HG03175 (cell line): ENCODE measurements around the gene GFRAL.

ENCODE experiments used
- ATAC-seq: cut with Tn5 transposase; IDR thresholded peaks from one replicate; pipeline ENCODE4 v1.9.1; 2021; ENCODE audit warnings: mild to moderate bottlenecking, moderate library complexity; ENCODE audit not compliant: unreplicated experiment

Gene GFRAL

GRCh38 chr6:55423933-55424332, 96.7 kb downstream of the GFRAL start:
- ATAC-seq, result no peak

GRCh38 chr6:55433446-55434130, 106.3 kb downstream of the GFRAL start:
- ATAC-seq, result no peak

DNA sequence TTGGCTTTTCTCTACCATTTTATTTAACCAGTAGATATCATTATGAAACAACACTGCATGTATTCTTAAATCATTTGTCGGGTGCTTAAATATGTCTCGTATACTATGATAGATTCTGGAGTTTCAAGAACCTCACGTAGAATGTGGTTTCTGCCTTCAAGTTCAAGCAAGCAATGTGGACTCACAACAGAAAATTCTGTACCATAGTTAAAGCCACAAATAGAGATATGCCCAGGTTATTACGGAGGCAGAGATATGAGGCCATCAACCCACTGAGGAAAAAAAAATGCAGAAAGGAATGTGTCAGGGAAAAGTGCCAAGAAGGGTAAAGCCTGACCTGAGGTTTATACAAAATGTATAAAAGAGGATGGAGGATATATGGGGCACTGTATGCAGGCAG, 109.9 kb downstream of the GFRAL start:
- ATAC-seq, result no peak

DNA sequence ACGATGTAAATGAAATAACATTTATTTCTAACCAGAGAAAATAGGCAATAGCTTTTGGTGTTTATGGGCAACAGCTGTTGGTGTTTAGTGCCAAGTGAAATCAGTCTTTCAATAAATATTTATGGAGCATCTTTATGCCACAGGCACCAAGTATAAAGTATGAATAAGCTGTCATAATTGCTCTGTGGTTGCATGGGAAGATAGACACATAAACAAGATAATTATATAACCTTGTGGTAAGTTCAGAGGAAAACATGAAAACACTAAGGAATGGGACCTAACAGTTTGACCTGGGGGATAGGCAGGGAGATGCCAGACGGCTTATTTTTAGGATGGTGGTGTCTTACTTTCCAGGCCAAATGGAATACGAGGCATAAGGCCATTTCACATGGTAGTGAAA, 110.9 kb downstream of the GFRAL start:
- ATAC-seq, result no peak

GRCh38 chr6:55443238-55444134, 116.2 kb downstream of the GFRAL start:
- no peak for ATAC-seq

DNA sequence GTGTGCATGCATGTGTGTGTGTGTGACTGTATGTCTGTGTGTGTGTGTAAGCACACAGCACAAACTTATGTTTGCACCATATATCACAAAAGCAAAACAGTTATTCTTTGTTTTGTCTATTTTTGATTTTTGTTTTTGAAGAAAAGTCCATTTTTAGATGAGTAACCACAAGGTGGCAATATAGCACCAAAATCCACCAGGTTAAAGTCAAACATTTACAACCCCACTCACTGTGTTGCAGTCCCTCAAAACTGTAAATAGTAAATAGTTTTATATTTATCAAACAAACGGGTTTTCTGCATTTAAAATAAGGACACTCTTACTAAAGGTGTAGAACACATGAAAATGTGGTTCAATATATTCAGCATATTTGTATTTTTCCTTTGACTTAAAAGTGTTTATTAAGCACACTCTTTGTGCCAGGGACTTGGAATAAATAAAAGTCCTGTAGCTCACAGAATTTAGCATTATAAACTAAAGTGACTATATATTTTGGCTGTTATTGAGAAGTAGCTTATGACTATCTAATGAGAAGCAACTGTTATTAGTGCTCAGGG, 118.5 kb downstream of the GFRAL start:
- ATAC-seq, result no peak

DNA sequence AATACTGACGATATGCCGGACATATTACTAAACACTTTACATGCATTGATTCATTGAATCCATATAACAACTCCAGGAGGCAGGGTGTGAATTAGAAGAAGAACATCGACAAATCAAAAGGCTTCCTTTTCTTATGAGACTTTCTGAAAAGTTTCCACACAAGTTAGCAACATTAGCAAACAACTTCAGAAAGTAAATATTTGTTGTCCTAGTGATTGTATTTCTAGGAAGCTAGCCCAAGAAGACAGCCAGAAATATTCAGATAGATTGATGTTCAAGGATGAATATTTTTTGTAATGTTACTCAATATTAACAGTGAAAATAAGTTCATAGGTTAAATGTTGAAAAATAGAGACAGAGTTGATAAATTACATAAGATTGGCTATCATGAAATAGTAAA, 120.6 kb downstream of the GFRAL start:
- no peak for ATAC-seq

DNA sequence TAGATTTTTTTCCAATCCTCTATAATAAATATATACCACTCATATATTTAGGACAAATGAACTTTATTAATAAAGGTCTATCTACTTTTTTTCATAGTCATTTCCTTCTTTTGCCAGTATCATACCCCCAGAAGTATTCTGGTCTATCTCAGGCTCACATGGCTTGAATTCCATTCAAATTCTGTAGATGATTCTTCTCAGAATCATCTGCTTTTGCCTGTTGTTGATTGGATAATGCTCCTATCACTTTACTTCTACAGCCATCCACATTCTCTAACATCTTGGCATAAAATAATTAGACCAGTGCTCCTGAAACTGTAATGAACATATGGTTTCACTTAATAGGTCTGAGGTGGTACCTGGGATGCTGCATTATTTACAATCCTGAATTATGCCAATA, 121.2 kb downstream of the GFRAL start:
- no peak for ATAC-seq

DNA sequence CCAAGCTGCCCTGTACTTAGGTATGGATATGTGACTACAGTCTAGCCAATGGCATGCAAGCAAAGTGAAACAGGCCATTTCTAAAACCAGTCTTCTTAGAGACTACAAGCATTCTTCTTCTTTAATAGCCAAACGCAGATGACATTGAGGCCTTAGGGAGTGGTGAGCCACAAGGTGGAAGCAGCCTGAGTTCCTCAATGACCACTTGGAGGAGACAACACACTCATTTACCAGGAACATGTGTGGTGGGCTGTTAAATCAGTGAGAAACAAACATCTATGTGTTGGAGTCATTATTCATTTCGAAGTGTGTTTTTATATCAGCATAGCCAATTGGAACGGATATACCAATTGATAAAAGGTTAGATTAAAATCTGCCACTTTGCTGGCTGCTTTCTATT, 122.0 kb downstream of the GFRAL start:
- no peak for ATAC-seq

DNA sequence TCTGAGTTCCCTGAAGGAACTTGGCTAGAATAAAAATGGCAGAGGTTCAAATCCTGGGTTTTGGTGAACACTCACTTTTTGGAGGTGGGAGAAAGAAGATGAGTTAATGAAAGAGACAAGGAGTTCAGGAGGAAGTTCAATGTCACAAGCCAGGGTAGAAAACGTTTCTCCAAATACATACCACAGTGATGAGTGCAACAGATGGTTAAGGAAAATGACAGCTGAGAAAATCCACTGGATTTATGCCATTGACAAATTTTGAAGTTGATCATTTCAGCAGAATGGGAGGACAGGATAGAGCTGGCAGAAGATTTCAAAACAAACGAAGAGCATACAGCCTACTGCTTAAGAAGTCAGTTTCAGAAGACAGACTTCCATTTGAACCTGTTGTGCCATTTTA, 122.7 kb downstream of the GFRAL start:
- ATAC-seq, result no peak
